Stimulated activated naive CD4-positive, alpha-beta T cell (primary cell): ENCODE results near the gene BCAR1.

Source experiments
- DNase-seq, 6 experiments: peaks; one replicate each; lab custom pipeline; 2025; lab: John Stamatoyannopoulos, UW

Gene BCAR1

DNA sequence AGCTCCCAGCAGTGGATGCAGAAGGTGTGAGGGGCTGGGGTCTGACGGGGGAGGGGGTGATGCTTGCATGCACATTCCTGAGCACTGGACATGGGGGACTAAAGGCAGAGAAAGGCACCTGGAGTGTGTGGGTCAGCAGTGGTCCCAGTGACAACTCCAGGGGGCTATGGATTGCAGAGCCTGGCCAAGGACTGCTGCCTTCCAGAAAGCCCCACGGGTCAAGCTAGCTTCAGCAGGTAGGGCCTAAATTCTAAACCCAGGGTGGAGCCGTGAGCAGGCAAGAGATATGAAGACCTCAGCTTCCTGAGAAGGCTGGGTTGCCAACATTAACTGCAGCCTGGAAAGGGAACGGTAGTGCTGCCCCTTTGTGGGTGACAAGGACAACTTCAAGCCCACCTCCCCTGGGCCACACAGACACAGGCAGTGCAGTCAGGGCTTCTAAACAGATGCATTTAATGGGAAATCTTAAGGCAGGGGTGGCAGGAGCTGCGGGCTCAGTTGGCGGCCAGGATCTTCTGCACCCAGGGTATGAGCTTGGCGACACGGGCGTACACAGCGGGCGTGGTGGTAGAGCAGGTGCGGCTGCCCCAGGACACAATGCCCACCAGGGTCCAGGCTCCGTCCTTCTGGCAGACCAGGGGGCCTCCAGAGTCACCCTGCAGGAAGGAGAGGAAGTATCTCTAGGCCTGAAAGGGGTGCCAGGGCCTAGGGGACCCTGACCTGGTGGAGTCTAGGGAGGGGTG, 47.6 kb downstream of the BCAR1 start:
- no peak for DNase-seq

DNA sequence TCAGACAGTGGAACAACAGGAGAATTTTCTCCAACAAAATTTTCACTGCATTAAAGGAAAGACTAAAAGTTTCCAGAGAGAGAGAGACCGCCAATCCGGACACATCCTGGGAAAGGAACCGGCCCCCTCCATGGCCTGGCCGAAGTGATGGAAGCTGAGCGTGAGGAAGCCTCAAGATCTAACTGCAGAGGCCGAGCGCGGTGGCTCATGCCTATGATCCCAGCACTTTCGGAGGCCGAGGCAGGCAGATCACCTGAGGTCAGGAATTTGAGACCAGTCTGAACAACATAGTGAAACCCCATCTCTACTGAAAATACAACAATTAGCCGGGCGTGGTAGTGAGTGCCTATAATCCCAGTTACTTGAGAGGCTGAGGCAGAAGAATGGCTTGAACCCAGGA, 48.3 kb downstream of the BCAR1 start:
- no peak for DNase-seq

DNA sequence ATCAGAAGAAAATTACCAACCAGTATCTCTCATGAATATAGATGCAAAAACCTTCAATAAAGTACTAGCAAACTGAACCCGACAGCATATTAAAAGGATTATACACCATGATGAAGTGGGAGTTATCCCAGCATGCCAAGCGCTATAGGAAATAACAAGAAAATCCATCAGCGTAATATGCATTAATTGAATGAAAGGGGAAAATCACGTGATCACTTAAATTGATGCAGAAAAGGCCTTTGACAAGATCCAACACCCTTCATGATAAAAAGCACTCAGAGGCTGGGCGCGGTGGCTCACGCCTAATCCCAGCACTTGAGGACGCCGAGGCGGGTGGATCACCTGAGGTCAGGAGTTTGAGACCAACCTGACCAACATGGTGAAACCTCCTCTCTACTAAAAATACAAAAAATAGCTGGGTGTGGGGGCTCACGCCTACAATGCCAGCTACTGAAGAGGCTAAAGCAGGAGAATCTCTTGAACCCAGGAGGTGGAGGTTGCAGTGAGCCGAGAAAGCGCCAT, 49.3 kb downstream of the BCAR1 start:
- no peak for DNase-seq

DNA sequence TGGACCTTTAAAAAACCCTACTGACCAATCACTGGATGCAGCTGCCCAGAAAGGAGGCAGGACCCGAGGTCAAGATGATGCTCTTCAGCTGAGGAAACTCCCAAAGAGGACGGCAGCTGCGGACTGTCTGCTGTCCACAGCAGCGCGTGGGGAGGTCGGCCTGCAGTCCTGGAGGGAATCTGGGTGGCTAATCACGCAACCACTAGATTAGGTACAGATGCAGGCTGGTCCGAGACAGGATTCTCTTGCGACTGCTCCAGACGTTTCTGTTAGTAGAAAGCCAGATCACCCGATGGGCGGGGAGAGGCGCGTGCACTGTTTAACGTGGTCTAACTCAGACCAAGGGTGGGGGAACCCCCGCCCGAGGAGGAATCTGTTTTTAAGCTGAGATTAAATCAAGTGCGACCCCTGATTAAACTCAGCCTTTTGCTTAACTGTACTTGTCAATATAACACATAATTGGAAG, 53.3 kb downstream of the BCAR1 start:
- no peak for DNase-seq

DNA sequence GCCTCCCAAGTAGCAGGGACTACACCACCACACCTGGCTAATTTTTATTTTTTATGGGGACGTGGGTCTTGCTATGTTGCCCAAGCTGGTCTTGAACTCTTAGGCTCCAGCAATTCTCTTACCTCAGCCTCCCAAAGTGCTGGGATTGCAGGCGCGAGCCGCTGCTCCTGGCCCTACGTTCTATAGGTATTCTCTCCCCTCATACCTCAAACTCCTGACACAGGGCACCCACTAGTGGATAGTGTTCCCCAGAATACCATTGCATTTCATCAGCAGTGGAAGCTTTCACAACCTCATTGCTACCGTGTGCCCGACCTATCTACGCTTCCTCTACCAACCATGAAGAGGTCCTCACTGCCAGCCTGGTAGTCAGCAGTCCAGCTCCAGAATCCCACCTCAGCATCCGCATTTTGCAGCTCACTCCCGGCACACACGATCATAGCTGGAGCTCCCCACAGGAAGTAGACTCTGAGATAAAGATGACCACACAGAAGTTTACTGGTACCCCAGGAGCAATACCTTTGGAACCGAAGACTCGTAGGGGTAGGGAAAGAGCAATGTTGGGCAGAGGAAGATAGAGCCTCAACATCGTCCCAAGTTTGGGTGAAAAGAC, 53.8 kb downstream of the BCAR1 start:
- no peak for DNase-seq

DNA sequence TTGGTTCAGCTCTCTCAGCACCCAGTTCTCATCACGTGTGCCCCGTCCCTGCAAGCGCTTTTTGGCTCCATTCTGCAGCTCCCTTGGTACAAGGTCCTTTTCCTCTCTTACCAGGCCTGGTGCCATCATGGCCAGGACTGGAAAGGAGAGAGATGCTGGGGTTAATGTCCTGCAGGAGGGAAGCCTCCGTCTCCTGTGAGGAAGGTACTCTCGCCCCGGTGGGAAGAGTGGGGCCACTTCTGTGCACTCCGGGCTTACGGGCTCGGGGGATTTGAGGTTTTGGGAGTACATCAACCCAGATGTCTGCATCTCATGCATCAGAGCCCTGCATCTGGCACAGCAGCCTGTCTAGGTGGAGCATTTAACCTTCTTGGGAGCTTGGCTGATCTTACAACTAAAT, 54.6 kb downstream of the BCAR1 start:
- DNase-seq: no peak

DNA sequence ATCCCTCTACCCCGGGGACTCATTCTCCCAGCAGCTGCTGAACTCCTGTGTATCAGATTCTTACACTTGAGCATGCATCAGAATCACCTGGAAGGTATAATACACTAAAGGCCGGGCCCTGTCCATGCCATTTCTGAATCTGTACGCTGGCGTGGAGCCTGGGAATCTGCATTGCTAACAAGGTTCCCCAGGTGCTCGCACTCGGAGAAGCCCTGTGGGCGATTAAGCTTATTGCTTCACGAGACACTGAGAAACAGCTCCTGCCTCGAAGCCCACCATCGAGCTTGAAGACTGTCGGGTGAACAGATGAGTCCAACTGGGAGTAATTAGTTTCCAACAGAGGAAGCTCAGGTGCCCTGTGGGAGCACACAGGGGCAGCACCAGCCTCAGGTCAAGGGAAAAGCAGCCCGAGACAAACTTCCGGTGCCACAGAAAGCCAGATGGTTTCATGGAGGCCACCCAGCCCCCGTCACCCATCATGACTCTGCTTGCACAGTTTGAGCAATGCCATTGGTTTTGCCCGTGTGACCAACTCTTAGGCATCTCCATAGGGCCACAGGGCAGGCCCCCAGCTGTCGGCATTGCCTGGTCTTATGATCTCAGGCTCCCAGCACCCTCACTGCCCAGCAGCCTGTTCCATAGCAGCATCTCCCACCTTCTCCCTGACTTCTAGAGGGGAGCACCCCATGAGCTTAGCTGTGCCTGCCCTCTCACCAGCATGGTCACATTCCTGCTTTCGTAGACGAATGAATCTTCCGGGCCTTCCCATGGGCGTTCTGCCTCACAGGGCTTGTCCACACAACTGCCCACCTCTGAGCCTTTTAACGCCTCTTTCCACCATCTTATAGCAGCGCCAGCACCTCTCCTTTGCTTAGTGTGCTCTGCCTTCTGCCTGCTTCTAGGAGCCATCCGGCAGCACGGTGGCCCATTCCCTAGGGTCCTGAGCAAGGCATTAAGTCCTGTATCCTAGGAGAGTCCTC, 55.3 kb downstream of the BCAR1 start:
- DNase-seq: no peak

DNA sequence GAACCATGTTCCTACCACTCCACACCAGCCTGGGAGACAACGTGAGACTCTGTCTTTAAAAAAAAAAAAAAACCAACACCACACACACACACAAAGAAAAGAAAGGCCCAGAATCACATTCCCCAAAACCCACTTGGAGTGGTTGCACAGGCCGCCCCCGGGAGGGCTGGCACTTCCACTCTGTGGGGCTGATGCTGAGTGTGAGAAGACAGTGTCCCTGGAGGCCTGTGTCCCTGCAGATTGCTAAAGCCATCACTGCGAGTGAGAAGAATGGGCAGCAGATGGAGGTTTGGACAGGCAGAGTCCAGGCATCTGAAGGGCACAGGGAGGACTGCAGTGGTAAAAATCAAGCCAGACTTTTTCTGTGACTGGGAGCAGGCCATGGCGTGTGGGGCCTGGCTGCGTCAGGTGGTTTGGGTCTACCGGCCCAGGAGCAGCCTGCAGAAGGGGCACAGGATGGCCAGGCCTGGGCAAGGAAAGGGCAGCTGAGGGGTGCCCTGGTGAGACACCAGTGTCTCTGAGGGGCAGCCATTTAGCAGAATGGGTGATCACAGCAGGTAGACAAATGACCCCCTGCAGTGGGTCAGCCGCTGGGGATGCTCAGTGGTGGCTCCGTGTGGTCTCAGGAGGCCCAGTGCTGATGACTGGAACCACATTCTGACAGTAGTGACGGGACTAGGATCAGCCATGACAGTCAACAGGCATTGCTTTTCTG, 57.5 kb downstream of the BCAR1 start:
- no peak for DNase-seq

DNA sequence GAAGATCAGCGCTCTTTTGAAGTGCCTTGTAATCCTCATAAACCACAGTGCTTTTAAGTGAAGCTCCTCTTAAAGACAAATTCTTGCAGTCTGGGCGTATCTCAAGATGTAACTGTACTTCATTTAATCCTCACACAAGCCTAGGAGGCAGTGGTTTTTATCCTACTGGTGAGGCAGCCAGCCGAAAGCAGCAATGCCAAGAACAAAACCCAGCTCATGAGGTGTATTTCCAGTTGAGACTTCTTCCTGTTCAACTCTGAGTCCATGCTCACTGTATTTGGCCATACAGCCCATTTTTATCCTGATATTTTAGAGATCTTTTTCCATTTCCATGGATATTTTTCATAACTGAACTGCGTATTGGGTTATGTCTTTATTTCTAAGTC, 58.2 kb downstream of the BCAR1 start:
- no peak for DNase-seq

DNA sequence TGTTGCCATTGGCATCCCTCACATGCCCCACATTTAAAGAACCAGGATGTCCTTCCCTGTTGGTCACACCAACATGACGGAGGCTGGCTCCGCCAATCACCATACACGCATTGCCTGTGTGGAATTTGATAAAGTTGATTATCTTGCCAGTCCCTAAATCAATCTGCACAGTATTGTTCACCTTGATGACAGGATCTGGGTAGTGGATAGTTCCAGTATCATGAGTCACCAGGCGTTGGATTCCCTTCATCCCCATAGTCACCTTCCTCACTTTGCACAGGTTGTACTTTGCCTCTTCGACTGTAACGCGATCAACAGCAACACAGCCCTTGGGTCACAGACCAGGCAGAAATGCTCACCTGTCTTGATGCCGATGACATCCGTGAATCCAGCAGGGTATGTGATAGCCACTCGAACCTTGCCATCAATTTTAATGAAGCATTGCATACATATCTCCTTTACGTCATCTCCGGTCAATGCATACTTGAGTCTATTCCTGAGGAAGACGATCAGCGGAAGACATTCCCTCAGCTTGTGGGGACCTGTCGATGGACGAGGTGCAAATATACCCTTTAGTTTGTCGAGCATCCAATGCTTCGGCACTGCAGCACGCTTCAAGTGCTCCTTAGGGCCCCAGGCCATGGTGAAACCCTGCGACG, 58.7 kb downstream of the BCAR1 start:
- DNase-seq: no peak

DNA sequence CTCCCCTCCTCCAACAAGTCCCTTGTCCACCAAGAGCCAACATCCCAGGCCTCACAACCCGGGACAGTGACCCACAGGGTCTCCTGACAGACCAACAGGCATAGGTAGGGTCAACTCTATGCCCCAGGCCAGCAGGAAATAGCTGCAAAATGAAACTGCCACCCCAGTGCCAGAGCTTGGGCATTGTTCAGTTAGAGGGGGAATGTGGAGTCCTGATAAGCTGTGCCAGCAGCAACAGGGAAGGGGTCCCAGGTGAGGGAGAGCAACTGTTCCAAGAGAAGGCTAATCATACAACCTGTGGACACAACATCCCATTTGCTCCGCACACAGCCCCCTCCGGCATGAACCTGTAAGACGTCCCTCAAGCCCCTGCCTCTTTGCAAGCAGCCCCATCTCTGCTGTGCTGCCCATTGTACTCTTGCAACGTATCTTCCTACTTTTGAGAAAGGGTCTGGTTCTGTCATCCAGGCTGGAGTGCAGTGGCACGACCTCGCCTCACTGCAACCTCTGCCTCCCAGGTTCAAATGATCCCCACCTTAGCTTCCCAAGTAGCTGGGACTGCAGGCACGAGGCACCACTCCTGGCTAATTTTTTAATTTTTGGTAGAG, 61.7 kb downstream of the BCAR1 start:
- no peak for DNase-seq

DNA sequence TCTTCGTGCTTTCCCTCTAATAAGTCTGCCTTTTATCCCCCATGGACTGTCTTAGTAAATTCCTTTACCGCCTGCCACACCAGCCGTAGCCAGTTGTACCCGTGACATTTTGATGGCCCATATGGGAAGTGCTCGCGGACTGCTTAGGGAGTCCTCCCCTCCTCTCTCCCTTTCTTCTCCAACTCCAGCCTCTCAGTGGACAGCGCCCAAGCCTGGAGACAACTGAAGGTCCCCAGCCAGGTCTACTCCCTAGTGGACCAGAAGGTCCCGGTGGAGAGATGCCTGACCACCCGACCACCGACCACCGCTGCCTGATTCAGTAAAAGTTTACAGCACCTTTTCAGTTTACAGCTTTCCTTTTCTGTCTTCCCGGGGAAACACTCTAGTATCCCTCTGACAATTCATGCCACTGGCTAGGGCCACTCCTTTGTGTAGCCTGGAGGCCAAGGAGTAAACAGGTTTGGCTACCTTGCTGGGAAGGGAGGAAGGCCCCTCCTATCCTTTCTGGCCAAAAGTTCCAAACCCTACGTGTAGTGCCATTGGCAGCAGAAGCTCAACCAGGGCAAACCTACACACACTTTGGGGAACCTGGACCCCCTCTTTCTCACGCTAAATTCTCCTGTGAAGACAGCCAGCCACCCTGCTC, 62.5 kb downstream of the BCAR1 start:
- no peak for DNase-seq

DNA sequence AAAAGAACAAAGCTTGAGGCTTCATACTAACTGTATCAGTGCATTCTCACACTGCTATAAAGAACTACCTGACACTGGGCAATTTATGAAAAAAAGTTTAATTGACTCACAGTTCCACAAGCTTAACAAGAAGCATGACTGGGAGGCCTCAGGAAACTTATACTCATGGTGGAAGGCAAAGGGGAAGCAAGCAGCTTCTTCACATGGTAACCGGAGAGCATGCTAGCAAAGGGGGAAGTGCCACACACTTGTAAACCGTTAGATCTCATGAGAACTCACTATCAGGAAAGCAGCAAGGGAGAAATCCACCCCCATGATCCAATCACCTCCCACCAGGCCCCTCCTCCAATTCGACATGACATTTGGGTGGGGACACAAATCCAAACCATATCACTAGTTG, 69.8 kb downstream of the BCAR1 start:
- no peak for DNase-seq

DNA sequence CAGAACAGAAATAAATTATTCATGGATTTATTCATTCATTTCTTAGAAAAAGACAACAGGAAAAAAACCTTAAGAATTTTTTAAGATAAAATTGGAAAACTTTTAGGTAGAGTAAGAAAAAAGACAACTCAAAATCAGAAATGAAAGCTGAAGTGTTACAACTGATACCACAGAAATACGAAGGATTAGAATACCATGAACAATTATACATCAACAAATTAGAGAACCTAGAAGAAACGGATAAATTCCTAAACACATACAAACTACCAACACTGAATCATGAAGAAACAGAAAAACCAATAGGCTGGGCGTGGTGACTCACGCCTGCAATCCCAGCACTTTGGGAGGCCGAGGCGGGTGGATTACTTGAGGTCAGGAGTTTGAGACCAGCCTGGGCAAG, 72.2 kb downstream of the BCAR1 start:
- DNase-seq: no peak
